Measurements from ENCODE around the gene CYP4F11. TPM values are rescaled to one million over a fixed set of nuclear protein-coding genes. Genes with fewer than 3 reads are reported as not detected.

CYP4F11 gene
- total and polyA plus RNA-seq, 2 of the 4 experiments (the other 2 are of a cell fraction), result not detected

DNA sequence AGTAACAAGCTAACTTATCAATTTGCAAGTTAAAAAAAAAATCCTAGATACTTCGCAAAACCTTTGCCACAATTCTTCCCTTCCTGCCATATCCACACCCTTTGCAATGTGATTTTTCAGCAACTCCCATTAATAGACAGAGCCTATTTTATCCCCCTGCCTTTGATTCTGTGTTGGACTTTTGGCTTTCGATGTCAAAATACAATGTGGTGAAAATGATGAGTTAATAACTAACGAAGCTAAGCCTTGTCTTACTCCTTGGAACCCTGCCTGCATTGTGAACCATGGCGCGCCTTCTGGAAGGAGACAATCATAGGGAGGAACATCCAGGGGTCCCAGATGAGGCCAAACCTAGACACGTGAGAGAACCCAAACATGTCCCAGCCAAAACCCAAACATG, 42.9 kb downstream of the CYP4F11 start:
- Histone ChIP-seq H3K4me3 (ENCODE audit: insufficient read depth, low read depth, low read length) (no peak overlapping the region), H3K9ac (ENCODE audit: low read depth, low read length) (no peak overlapping the region), H3K4ac (ENCODE audit: low read depth, low read length) (no peak overlapping the region), H3K9me1 (ENCODE audit: insufficient read depth, low read length) (no peaks in the 10 kb centered on the region), H4K91ac (ENCODE audit: insufficient read depth, low read depth, low read length) (no peak overlapping the region), H3K9me3 (ENCODE audit: control insufficient read depth, insufficient read depth, low read length) (peaks cover 16% of the 10 kb centered on the region; the same call in 1 of the 2 replicates), H3K4me2 (ENCODE audit: low read depth, low read length) (no peak overlapping the region), H3K79me1 (ENCODE audit: low read depth in 1 of 2, low read length in 2 of 2) (no peaks in the 10 kb centered on the region), H4K20me1 (ENCODE audit: insufficient read depth, low read length) (no peaks in the 10 kb centered on the region), H3K4me1 (ENCODE audit: control insufficient read depth, insufficient read depth, low read length) (no peaks in the 10 kb centered on the region), H2BK15ac (ENCODE audit: low read depth, low read length) (no peak overlapping the region), H2AK9ac (replicated peaks; ENCODE audit: low read depth, low read length, poor library complexity) (no peak overlapping the region), H2BK120ac (ENCODE audit: low read depth, low read length) (no peak overlapping the region), H2BK20ac (ENCODE audit: low read depth, low read length) (no peak overlapping the region), H4K8ac (ENCODE audit: low read depth in 2 of 2, low read length in 2 of 2) (no peak overlapping the region), H3K14ac (replicated peaks; ENCODE audit: low read depth, low read length) (no peak overlapping the region), H3K36me3 (ENCODE audit: control insufficient read depth, insufficient read depth, low read length) (no peaks in the 10 kb centered on the region), H3K23ac (ENCODE audit: low read depth, low read length) (no peak overlapping the region), H2AK5ac (ENCODE audit: low read depth, low read length) (no peak overlapping the region), H3K18ac (ENCODE audit: low read depth, low read length) (no peak overlapping the region), H3K27me3 (ENCODE audit: control insufficient read depth, insufficient read depth, low read length) (no peaks in the 10 kb centered on the region), H3K27ac (ENCODE audit: insufficient read depth, low read length) (no peak overlapping the region), H4K5ac (ENCODE audit: low read depth, low read length) (no peak overlapping the region), H3K56ac (ENCODE audit: extremely low read depth, insufficient read depth, low read length) (no peak overlapping the region), H2AFZ (replicated peaks; ENCODE audit: low read length, poor library complexity) (no peak overlapping the region), H2BK5ac (ENCODE audit: low read depth, low read length, poor library complexity, severe bottlenecking) (no peak overlapping the region)
- ATAC-seq (ENCODE audit: low read depth) (no peak), DNase-seq (no peak)
- ChIA-PET POLR2A (ENCODE audit: unreplicated experiment) (no interaction called here), CTCF (no interaction called here)
- in situ Hi-C loops (cut with MboI; ENCODE audit: low sequenced_read_pairs) (no loop called here), dilution Hi-C loops (cut with HindIII; ENCODE audit: low sequenced_read_pairs, unreplicated experiment) (no loop called here), intact Hi-C loops (cut with micrococcal nuclease) (no loop called here)
- 0% methylated on average over 1 of the region's 6 CpGs; no CpG with 5 or more reads in 1 of the 2 experiments for WGBS, 2 experiments (ENCODE audit: extremely low coverage in 2 of 2, insufficient read length in 1 of 2)
- no TSS peak for BruUV-seq (replicated peaks)
- TF ChIP-seq SMC3 (IDR thresholded peaks at IDR 0.05; ENCODE audit: low read depth, low read length) (no peak), CHD1 (IDR thresholded peaks at IDR 0.05; ENCODE audit: low read depth, low read length) (no peak), RAD21 (IDR thresholded peaks at IDR 0.05; ENCODE audit: low read length) (no peak), NFE2L2 (IDR thresholded peaks at IDR 0.05; ENCODE audit: low read depth, low read length) (no peak), BHLHE40 (IDR thresholded peaks at IDR 0.05; ENCODE audit: low read depth, low read length) (no peak), MAFK (IDR thresholded peaks at IDR 0.05; ENCODE audit: low read depth, low read length) (no peak), CEBPB (IDR thresholded peaks at IDR 0.05; ENCODE audit: low read depth, low read length) (no peak), MAZ (IDR thresholded peaks at IDR 0.05; ENCODE audit: borderline replicate concordance, low read depth, low read length) (no peak), ELK1 (IDR thresholded peaks at IDR 0.05; ENCODE audit: borderline replicate concordance, low read depth, low read length) (no peak), USF2 (IDR thresholded peaks at IDR 0.05; ENCODE audit: low read depth, low read length) (no peak), MXI1 (IDR thresholded peaks at IDR 0.05; ENCODE audit: borderline replicate concordance, low read depth, low read length) (no peak), RFX5 (IDR thresholded peaks at IDR 0.05; ENCODE audit: low read depth, low read length) (no peak), POLR2A (IDR thresholded peaks at IDR 0.05; ENCODE audit: low read depth, low read length) (no peak), CTCF (conservative IDR thresholded peaks at IDR 0.05; ENCODE audit: low read depth, low read length) (no peak), RCOR1 (IDR thresholded peaks at IDR 0.05; ENCODE audit: insufficient replicate concordance, low read length) (no peak), FOS (IDR thresholded peaks at IDR 0.05; ENCODE audit: low read depth, low read length) (no peak)

Measured in IMR-90 (cell line).